ENCODE data around the gene DOCK7. TPM values are rescaled to one million over a fixed set of nuclear protein-coding genes. Genes with fewer than 3 reads are reported as not detected.

The DOCK7 gene
- total RNA-seq, 6 experiments from 2014 or later: 93.3 to 115 (median 105) TPM

DNA sequence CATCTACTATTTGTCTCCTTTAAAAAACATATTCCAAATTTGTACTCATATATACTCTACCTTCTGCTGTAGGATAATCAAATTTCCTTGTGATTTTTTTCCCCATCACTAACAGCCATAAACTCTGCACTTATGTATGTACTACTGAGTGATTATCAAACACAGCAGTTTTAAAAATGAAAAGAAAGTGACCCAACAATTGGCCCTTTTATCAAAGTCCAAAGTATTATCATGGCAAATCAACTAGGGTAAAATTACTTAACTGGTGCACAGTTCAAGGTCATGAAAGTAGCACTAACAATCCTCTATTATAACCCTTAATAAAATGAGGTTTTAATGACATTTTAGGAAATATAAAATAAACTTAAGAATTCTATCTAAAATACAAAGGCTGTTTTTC is 79.3 kb downstream of the DOCK7 start:
- no peaks in the 10 kb centered on the region for H3K27me3 Mint-ChIP-seq (ENCODE audit: insufficient read depth)
- TF ChIP-seq, protein P1, sequence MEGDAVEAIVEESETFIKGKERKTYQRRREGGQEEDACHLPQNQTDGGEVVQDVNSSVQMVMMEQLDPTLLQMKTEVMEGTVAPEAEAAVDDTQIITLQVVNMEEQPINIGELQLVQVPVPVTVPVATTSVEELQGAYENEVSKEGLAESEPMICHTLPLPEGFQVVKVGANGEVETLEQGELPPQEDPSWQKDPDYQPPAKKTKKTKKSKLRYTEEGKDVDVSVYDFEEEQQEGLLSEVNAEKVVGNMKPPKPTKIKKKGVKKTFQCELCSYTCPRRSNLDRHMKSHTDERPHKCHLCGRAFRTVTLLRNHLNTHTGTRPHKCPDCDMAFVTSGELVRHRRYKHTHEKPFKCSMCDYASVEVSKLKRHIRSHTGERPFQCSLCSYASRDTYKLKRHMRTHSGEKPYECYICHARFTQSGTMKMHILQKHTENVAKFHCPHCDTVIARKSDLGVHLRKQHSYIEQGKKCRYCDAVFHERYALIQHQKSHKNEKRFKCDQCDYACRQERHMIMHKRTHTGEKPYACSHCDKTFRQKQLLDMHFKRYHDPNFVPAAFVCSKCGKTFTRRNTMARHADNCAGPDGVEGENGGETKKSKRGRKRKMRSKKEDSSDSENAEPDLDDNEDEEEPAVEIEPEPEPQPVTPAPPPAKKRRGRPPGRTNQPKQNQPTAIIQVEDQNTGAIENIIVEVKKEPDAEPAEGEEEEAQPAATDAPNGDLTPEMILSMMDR (IDR thresholded peaks at IDR 0.05): no peak
- no peak overlapping the region for H3K27ac Mint-ChIP-seq
- no peak for DNase-seq
- H3K4me1 Mint-ChIP-seq (ENCODE audit: low read depth): peaks cover 12% of the 10 kb centered on the region
- peaks cover 26% of the 10 kb centered on the region for H3K36me3 Mint-ChIP-seq (ENCODE audit: low read depth)
- no peaks in the 10 kb centered on the region for H3K9me3 Mint-ChIP-seq
- no peak overlapping the region for H3K4me3 Mint-ChIP-seq

DNA sequence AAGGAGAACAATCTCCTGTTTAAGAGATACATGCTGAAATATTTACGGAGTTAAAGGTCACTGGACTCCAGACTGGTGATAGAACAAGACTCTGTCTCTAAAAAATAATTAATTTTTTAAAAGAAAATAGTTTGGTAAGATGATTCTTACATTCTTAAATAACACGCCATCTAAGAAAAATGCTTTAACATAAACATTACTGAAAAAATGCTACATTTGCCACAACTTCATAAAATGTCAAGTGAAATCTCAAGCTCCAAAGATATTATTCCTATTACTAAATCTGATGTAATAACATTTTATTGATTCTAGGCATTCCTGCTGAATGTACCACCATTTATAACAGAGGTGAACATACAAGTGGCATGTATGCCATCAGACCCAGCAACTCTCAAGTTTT is 86.7 kb downstream of the DOCK7 start:
- no peaks in the 10 kb centered on the region for H3K9me3 Mint-ChIP-seq
- no peaks in the 10 kb centered on the region for H3K27me3 Mint-ChIP-seq (ENCODE audit: insufficient read depth)
- H3K4me1 Mint-ChIP-seq (ENCODE audit: low read depth): peaks cover 45% of the 10 kb centered on the region
- peak overlapping the region; percentile 45; the same call in 1 of the 2 replicates for H3K27ac Mint-ChIP-seq
- no peak overlapping the region for H3K4me3 Mint-ChIP-seq
- peaks cover 16% of the 10 kb centered on the region for H3K36me3 Mint-ChIP-seq (ENCODE audit: low read depth)
- peak; percentile 30 for DNase-seq
- TF ChIP-seq, protein P1 (IDR thresholded peaks at IDR 0.05): no peak

GRCh38 chr1:62599044-62599443 is 89.1 kb downstream of the DOCK7 start:
- Mint-ChIP-seq H3K36me3 (ENCODE audit: low read depth) (peaks cover 14% of the 10 kb centered on the region), H3K27ac (peak overlapping the region; percentile 16; the same call in 1 of the 2 replicates), H3K27me3 (ENCODE audit: insufficient read depth) (no peaks in the 10 kb centered on the region), H3K4me1 (ENCODE audit: low read depth) (peaks cover 51% of the 10 kb centered on the region), H3K4me3 (no peak overlapping the region), H3K9me3 (no peaks in the 10 kb centered on the region)
- DNase-seq: no peak
- TF ChIP-seq, protein P1 (IDR thresholded peaks at IDR 0.05): no peak

- DNase-seq: no peak
- Mint-ChIP-seq H3K4me1 (ENCODE audit: low read depth) (peaks cover 54% of the 10 kb centered on the region), H3K27me3 (ENCODE audit: insufficient read depth) (no peaks in the 10 kb centered on the region), H3K27ac (no peak within 1 kb of the TSS), H3K9me3 (no peaks in the 10 kb centered on the region), H3K36me3 (ENCODE audit: low read depth) (peaks cover 14% of the 10 kb centered on the region), H3K4me3 (no peak within 1 kb of the TSS)
- TF ChIP-seq, protein P1 (IDR thresholded peaks at IDR 0.05): no peak
Observed at GRCh38 chr1:62597281-62597680, 90.9 kb downstream of the DOCK7 start, which contains the start of gene ANGPTL3. TSS of gene ANGPTL3 (plus strand) at chr1:62597520. CDS start at chr1:62597567, 47 bp downstream.

DNA sequence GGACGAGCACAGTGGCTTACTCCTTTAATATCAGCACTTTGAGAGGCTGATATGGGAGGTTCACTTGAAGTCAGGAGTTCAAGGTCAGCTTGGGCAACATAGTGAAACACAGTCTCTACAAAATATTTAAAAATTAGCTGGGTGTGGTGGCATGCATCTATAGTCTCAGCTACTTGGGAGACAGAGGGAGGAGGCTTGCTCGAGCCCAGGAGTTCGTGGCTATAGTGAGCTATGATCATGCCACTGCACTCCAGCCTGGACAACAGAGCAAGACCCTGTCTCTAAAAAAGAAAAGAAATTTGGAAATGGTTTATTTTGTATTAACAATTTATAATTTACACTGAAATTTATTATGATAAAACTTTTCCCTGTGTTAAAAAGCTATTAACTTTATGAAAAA is 92.5 kb downstream of the DOCK7 start:
- no peak for DNase-seq
- H3K9me3 Mint-ChIP-seq: no peaks in the 10 kb centered on the region
- no peak overlapping the region for H3K27ac Mint-ChIP-seq
- no peak overlapping the region for H3K4me3 Mint-ChIP-seq
- peaks cover 50% of the 10 kb centered on the region for H3K4me1 Mint-ChIP-seq (ENCODE audit: low read depth)
- H3K36me3 Mint-ChIP-seq (ENCODE audit: low read depth): peaks cover 27% of the 10 kb centered on the region
- TF ChIP-seq, protein P1 (IDR thresholded peaks at IDR 0.05): no peak
- no peaks in the 10 kb centered on the region for H3K27me3 Mint-ChIP-seq (ENCODE audit: insufficient read depth)

All from HFFc6 (cell line).